ENCODE data around the gene SLC26A1. TPM values are rescaled to one million over a fixed set of nuclear protein-coding genes. Genes with fewer than 3 reads are reported as not detected.
A peak's percentile ranks its signal among the peaks of the same experiment; 100 is the strongest.

Gene SLC26A1
- total and polyA plus RNA-seq, 2 of the 13 experiments (the other 11 are each of a cell fraction or from before 2014, with no cell fraction given) = 5.4 to 22.9 TPM

DNA sequence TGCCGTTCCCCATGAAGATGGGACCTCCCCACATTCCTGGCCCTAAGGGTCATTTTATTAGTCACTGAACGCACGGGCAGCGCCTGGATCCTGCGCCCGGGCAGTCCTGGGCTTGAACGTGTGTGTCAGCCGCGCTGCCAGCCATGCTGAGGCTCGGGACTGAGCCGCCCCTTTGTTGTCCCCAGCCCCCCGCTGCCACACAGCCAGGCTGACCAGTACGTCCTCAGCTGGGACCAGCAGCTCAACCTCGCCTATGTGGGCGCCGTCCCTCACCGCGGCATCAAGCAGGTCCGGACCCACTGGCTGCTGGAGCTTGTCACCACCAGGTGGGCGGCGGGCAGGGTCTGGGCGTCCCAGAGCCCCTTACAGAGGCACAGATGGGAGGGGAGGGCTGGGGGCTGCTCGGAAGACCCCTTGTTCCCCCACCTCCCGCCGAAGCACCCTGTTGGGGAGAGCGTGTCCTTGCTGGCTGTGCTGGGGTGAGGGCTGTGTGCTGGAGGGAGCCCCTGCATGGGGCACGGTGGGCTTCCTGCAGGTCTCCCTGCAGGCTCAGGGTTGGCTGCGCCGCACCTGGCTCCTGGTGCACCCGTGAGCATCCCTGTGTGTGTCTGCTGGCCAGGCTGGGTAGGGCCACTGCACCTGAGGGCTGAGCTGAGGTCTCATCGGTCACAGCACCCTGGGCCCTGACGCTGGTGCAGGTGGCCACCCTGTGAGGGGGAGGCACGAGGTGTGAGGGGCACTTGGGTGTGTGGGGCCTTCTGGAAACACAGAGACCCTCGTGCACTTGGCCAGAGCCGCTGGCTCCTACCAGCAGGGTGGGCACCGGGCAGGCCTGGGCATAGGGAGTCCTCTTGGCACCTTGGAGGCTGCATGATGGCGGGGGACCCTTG is 5.3 kb downstream of the SLC26A1 start (continued):
- TF ChIP-seq, protein P1, sequence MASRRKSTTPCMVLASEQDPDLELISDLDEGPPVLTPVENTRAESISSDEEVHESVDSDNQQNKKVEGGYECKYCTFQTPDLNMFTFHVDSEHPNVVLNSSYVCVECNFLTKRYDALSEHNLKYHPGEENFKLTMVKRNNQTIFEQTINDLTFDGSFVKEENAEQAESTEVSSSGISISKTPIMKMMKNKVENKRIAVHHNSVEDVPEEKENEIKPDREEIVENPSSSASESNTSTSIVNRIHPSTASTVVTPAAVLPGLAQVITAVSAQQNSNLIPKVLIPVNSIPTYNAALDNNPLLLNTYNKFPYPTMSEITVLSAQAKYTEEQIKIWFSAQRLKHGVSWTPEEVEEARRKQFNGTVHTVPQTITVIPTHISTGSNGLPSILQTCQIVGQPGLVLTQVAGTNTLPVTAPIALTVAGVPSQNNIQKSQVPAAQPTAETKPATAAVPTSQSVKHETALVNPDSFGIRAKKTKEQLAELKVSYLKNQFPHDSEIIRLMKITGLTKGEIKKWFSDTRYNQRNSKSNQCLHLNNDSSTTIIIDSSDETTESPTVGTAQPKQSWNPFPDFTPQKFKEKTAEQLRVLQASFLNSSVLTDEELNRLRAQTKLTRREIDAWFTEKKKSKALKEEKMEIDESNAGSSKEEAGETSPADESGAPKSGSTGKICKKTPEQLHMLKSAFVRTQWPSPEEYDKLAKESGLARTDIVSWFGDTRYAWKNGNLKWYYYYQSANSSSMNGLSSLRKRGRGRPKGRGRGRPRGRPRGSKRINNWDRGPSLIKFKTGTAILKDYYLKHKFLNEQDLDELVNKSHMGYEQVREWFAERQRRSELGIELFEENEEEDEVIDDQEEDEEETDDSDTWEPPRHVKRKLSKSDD (CRISPR knock-in tag; IDR thresholded peaks at IDR 0.05; ENCODE audit: low read depth) = no peak
- TF ChIP-seq ATF7 (IDR thresholded peaks at IDR 0.05) (no peak), ATF7 (CRISPR knock-in tag; IDR thresholded peaks at IDR 0.05) (no peak), POLR2AphosphoS5 (IDR thresholded peaks at IDR 0.05; ENCODE audit: low read depth, low read length) (peak; percentile 25; the same call in 1 of the 2 replicates), DR1 (CRISPR knock-in tag; IDR thresholded peaks at IDR 0.05) (no peak; the same call in 1 of the 2 replicates), HOXA3 (CRISPR knock-in tag; IDR thresholded peaks at IDR 0.05) (0 out of 2 replicates have a peak, but pooled peaks have one; percentile 13), ZNF761 (CRISPR knock-in tag; conservative IDR thresholded peaks at IDR 0.05) (no peak), SP140L (CRISPR knock-in tag; IDR thresholded peaks at IDR 0.05; ENCODE audit: borderline replicate concordance) (no peak), ZNF713 (CRISPR knock-in tag; IDR thresholded peaks at IDR 0.05) (no peak), PHB2 (IDR thresholded peaks at IDR 0.05; ENCODE audit: partially characterized antibody) (no peak)
- TF ChIP-seq, protein P2, sequence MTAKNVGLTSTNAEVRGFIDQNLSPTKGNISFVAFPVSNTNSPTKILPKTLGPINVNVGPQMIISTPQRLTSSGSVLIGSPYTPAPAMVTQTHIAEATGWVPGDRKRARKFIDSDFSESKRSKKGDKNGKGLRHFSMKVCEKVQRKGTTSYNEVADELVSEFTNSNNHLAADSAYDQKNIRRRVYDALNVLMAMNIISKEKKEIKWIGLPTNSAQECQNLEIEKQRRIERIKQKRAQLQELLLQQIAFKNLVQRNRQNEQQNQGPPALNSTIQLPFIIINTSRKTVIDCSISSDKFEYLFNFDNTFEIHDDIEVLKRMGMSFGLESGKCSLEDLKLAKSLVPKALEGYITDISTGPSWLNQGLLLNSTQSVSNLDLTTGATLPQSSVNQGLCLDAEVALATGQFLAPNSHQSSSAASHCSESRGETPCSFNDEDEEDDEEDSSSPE (CRISPR knock-in tag; IDR thresholded peaks at IDR 0.05) = no peak
- TF ChIP-seq, protein P3, sequence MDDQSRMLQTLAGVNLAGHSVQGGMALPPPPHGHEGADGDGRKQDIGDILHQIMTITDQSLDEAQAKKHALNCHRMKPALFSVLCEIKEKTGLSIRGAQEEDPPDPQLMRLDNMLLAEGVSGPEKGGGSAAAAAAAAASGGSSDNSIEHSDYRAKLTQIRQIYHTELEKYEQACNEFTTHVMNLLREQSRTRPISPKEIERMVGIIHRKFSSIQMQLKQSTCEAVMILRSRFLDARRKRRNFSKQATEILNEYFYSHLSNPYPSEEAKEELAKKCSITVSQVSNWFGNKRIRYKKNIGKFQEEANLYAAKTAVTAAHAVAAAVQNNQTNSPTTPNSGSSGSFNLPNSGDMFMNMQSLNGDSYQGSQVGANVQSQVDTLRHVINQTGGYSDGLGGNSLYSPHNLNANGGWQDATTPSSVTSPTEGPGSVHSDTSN (CRISPR knock-in tag; IDR thresholded peaks at IDR 0.05; ENCODE audit: borderline replicate concordance) = no peak
- TF ChIP-seq, protein P4, sequence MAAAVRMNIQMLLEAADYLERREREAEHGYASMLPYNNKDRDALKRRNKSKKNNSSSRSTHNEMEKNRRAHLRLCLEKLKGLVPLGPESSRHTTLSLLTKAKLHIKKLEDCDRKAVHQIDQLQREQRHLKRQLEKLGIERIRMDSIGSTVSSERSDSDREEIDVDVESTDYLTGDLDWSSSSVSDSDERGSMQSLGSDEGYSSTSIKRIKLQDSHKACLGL (CRISPR knock-in tag; IDR thresholded peaks at IDR 0.05) = peak; percentile 14; the same call in 1 of the 2 replicates
- TF ChIP-seq, protein P5, sequence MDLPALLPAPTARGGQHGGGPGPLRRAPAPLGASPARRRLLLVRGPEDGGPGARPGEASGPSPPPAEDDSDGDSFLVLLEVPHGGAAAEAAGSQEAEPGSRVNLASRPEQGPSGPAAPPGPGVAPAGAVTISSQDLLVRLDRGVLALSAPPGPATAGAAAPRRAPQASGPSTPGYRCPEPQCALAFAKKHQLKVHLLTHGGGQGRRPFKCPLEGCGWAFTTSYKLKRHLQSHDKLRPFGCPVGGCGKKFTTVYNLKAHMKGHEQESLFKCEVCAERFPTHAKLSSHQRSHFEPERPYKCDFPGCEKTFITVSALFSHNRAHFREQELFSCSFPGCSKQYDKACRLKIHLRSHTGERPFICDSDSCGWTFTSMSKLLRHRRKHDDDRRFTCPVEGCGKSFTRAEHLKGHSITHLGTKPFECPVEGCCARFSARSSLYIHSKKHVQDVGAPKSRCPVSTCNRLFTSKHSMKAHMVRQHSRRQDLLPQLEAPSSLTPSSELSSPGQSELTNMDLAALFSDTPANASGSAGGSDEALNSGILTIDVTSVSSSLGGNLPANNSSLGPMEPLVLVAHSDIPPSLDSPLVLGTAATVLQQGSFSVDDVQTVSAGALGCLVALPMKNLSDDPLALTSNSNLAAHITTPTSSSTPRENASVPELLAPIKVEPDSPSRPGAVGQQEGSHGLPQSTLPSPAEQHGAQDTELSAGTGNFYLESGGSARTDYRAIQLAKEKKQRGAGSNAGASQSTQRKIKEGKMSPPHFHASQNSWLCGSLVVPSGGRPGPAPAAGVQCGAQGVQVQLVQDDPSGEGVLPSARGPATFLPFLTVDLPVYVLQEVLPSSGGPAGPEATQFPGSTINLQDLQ (CRISPR knock-in tag; IDR thresholded peaks at IDR 0.05) = peak; percentile 36; the same call in 1 of the 2 replicates
- TF ChIP-seq, protein P6, sequence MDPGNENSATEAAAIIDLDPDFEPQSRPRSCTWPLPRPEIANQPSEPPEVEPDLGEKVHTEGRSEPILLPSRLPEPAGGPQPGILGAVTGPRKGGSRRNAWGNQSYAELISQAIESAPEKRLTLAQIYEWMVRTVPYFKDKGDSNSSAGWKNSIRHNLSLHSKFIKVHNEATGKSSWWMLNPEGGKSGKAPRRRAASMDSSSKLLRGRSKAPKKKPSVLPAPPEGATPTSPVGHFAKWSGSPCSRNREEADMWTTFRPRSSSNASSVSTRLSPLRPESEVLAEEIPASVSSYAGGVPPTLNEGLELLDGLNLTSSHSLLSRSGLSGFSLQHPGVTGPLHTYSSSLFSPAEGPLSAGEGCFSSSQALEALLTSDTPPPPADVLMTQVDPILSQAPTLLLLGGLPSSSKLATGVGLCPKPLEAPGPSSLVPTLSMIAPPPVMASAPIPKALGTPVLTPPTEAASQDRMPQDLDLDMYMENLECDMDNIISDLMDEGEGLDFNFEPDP (CRISPR knock-in tag; conservative IDR thresholded peaks at IDR 0.05) = no peak
- TF ChIP-seq, protein P7, sequence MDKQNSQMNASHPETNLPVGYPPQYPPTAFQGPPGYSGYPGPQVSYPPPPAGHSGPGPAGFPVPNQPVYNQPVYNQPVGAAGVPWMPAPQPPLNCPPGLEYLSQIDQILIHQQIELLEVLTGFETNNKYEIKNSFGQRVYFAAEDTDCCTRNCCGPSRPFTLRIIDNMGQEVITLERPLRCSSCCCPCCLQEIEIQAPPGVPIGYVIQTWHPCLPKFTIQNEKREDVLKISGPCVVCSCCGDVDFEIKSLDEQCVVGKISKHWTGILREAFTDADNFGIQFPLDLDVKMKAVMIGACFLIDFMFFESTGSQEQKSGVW (CRISPR knock-in tag; IDR thresholded peaks at IDR 0.05; ENCODE audit: borderline replicate concordance) = no peak

All from HepG2 (cell line).